HEK293 (cell line): ENCODE results near the gene ZBTB26.

Experiments used
- ELK4 ChIP-seq: IDR thresholded peaks from 2 replicates; pipeline ENCODE4 v1.6.1; 2011; ENCODE audit warnings: mild to moderate bottlenecking, low read depth, low read length, borderline replicate concordance
- GLIS2 ChIP-seq: fragments of 450-650 bp; formaldehyde crosslinking; IDR thresholded peaks from 2 replicates; pipeline ENCODE4 v1.5.1; 2016; ENCODE audit warnings: missing biosample characterization, missing genetic modification characterization
- SCRT1 ChIP-seq: fragments of 450-650 bp; formaldehyde crosslinking; IDR thresholded peaks from 2 replicates; pipeline ENCODE4 v1.5.1; 2016; ENCODE audit warnings: missing biosample characterization, missing genetic modification characterization, borderline replicate concordance
- SCRT2 ChIP-seq: fragments of 450-650 bp; formaldehyde crosslinking; IDR thresholded peaks from 2 replicates; pipeline ENCODE4 v1.5.1; 2016; ENCODE audit warnings: missing biosample characterization, missing genetic modification characterization
- SETDB1 ChIP-seq: IDR thresholded peaks from one replicate; pipeline ENCODE4 v1.6.1; 2017; ENCODE audit warnings: mild to moderate bottlenecking, low read length, moderate library complexity, mixed read lengths; ENCODE audit not compliant: insufficient read length
- ZBTB21 ChIP-seq: fragments of 450-650 bp; formaldehyde crosslinking; IDR thresholded peaks from 2 replicates; pipeline ENCODE4 v1.5.1; 2017; ENCODE audit warnings: missing biosample characterization, missing genetic modification characterization
- ZNF10 ChIP-seq: fragments of 450-650 bp; formaldehyde crosslinking; IDR thresholded peaks from 2 replicates; pipeline ENCODE4 v1.5.1; 2017; ENCODE audit warnings: missing biosample characterization, missing genetic modification characterization
- ZNF132 ChIP-seq: fragments of 450-650 bp; formaldehyde crosslinking; IDR thresholded peaks from 2 replicates; pipeline ENCODE4 v1.5.1; 2017; ENCODE audit warnings: missing biosample characterization, missing genetic modification characterization, borderline replicate concordance
- ZNF140 ChIP-seq: fragments of 450-650 bp; formaldehyde crosslinking; IDR thresholded peaks from 2 replicates; pipeline ENCODE4 v1.5.1; 2016; ENCODE audit warnings: missing biosample characterization, missing genetic modification characterization
- ZNF16 ChIP-seq: fragments of 450-650 bp; formaldehyde crosslinking; IDR thresholded peaks from 2 replicates; pipeline ENCODE4 v1.5.1; 2016; ENCODE audit warnings: low read depth, missing biosample characterization, missing genetic modification characterization
- ZNF211 ChIP-seq: fragments of 450-650 bp; formaldehyde crosslinking; IDR thresholded peaks from 2 replicates; pipeline ENCODE4 v1.5.1; 2016; ENCODE audit warnings: low read depth, missing biosample characterization, missing genetic modification characterization
- ZNF223 ChIP-seq: fragments of 450-650 bp; formaldehyde crosslinking; IDR thresholded peaks from 2 replicates; pipeline ENCODE4 v1.5.1; 2016; ENCODE audit warnings: missing biosample characterization, missing genetic modification characterization
- ZNF24 ChIP-seq: fragments of 450-650 bp; formaldehyde crosslinking; IDR thresholded peaks from 2 replicates; pipeline ENCODE4 v1.5.1; 2016; ENCODE audit warnings: missing biosample characterization, missing genetic modification characterization
- ZNF274 ChIP-seq, 2 experiments: fragments of 200-500 bp in 1 of 2; fragments of 450-650 bp in 1 of 2; sonication (Bioruptor generic) in 1 of 2; formaldehyde crosslinking in 1 of 2; IDR thresholded peaks; 2 replicates each; pipeline versions ENCODE4 v1.5.1 to v1.6.1; 2014 to 2016; ENCODE audit warnings: borderline replicate concordance in 1 of 2, inconsistent platforms in 1 of 2, low read length in 1 of 2, missing biosample characterization in 1 of 2, missing genetic modification characterization in 1 of 2
- ZNF501 ChIP-seq: fragments of 450-650 bp; formaldehyde crosslinking; IDR thresholded peaks from 2 replicates; pipeline ENCODE4 v1.5.1; 2016; ENCODE audit warnings: missing biosample characterization, missing genetic modification characterization
- ZNF529 ChIP-seq: fragments of 450-650 bp; formaldehyde crosslinking; IDR thresholded peaks from 2 replicates; pipeline ENCODE4 v1.5.1; 2017; ENCODE audit warnings: missing genetic modification characterization, missing biosample characterization; ENCODE audit not compliant: insufficient replicate concordance
- ZNF530 ChIP-seq: fragments of 450-650 bp; formaldehyde crosslinking; IDR thresholded peaks from 2 replicates; pipeline ENCODE4 v1.5.1; 2016; ENCODE audit warnings: low read depth, missing biosample characterization, missing genetic modification characterization
- ZNF549 ChIP-seq: fragments of 450-650 bp; IDR thresholded peaks from 2 replicates; pipeline ENCODE4 v1.5.1; 2018; ENCODE audit warnings: missing biosample characterization, missing genetic modification characterization, mild to moderate bottlenecking, inconsistent platforms, moderate library complexity
- ZNF596 ChIP-seq: fragments of 450-650 bp; IDR thresholded peaks from 2 replicates; pipeline ENCODE4 v1.5.0; 2018; ENCODE audit warnings: missing biosample characterization, mild to moderate bottlenecking, missing genetic modification characterization, moderate library complexity
- ZNF610 ChIP-seq: fragments of 450-650 bp; formaldehyde crosslinking; IDR thresholded peaks from 2 replicates; pipeline ENCODE4 v1.5.1; 2016; ENCODE audit warnings: missing biosample characterization, missing genetic modification characterization, borderline replicate concordance
- ZNF660 ChIP-seq: fragments of 450-650 bp; IDR thresholded peaks from 2 replicates; pipeline ENCODE4 v1.5.1; 2018; ENCODE audit warnings: missing biosample characterization, mild to moderate bottlenecking, missing genetic modification characterization
- ZNF664 ChIP-seq: fragments of 450-650 bp; formaldehyde crosslinking; IDR thresholded peaks from 2 replicates; pipeline ENCODE4 v1.5.1; 2016; ENCODE audit warnings: missing biosample characterization, missing genetic modification characterization
- ZNF692 ChIP-seq: fragments of 450-650 bp; formaldehyde crosslinking; IDR thresholded peaks from 2 replicates; pipeline ENCODE4 v1.5.1; 2016; ENCODE audit warnings: missing biosample characterization, missing genetic modification characterization
- TF ChIP-seq, protein P1 (sequence below): fragments of 450-650 bp; formaldehyde crosslinking; IDR thresholded peaks from 2 replicates; pipeline ENCODE4 v1.5.0; 2017; ENCODE audit warnings: missing biosample characterization, missing genetic modification characterization, borderline replicate concordance
- TF ChIP-seq, protein P2 (sequence below): fragments of 450-650 bp; formaldehyde crosslinking; IDR thresholded peaks from 2 replicates; pipeline ENCODE4 v1.5.1; 2016; ENCODE audit warnings: missing biosample characterization, missing genetic modification characterization
- TF ChIP-seq, protein P3 (sequence below): fragments of 450-650 bp; formaldehyde crosslinking; IDR thresholded peaks from 2 replicates; pipeline ENCODE4 v1.5.1; 2017; ENCODE audit warnings: missing biosample characterization, mild to moderate bottlenecking, missing genetic modification characterization, moderate library complexity
- TF ChIP-seq, protein P4 (sequence below): fragments of 450-650 bp; formaldehyde crosslinking; IDR thresholded peaks from 2 replicates; pipeline ENCODE4 v1.5.1; 2016; ENCODE audit warnings: missing biosample characterization, missing genetic modification characterization
- TF ChIP-seq, protein P5 (sequence below): fragments of 450-650 bp; formaldehyde crosslinking; IDR thresholded peaks from 2 replicates; pipeline ENCODE4 v1.5.1; 2017; ENCODE audit warnings: missing biosample characterization, missing genetic modification characterization

ZBTB26 gene

GRCh38 chr9:122940454-122940748, 9.1 kb upstream of the ZBTB26 start (continued):
- TF ChIP-seq ZNF211 (tag by site-specific recombination) (no peak), ZNF610 (tag by site-specific recombination) (no peak), GLIS2 (tag by site-specific recombination) (no peak), ZNF274 (IDR thresholded peaks at IDR 0.05; ENCODE audit: low read length) (no peak), ZNF274 (tag by site-specific recombination; IDR thresholded peaks at IDR 0.05; ENCODE audit: borderline replicate concordance) (no peak), ZNF10 (tag by site-specific recombination) (no peak), ZNF501 (tag by site-specific recombination) (no peak), ZNF140 (tag by site-specific recombination) (no peak), ZNF16 (tag by site-specific recombination) (no peak), ZNF692 (tag by site-specific recombination) (no peak), ZNF660 (no peak), ZNF132 (tag by site-specific recombination) (no peak), SCRT1 (tag by site-specific recombination) (peak; percentile 99), ZNF223 (tag by site-specific recombination) (no peak), SETDB1 (peak; percentile 62), ZNF529 (tag by site-specific recombination) (no peak), ELK4 (no peak), ZNF664 (no peak), ZNF24 (tag by site-specific recombination) (no peak), ZNF530 (tag by site-specific recombination) (no peak), ZBTB21 (tag by site-specific recombination) (no peak), ZNF549 (tag by site-specific recombination) (no peak), ZNF596 (tag by site-specific recombination) (no peak), SCRT2 (tag by site-specific recombination) (peak; percentile 99)
- TF ChIP-seq, protein P1, sequence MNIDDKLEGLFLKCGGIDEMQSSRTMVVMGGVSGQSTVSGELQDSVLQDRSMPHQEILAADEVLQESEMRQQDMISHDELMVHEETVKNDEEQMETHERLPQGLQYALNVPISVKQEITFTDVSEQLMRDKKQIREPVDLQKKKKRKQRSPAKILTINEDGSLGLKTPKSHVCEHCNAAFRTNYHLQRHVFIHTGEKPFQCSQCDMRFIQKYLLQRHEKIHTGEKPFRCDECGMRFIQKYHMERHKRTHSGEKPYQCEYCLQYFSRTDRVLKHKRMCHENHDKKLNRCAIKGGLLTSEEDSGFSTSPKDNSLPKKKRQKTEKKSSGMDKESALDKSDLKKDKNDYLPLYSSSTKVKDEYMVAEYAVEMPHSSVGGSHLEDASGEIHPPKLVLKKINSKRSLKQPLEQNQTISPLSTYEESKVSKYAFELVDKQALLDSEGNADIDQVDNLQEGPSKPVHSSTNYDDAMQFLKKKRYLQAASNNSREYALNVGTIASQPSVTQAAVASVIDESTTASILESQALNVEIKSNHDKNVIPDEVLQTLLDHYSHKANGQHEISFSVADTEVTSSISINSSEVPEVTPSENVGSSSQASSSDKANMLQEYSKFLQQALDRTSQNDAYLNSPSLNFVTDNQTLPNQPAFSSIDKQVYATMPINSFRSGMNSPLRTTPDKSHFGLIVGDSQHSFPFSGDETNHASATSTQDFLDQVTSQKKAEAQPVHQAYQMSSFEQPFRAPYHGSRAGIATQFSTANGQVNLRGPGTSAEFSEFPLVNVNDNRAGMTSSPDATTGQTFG (tag by site-specific recombination), result no peak
- TF ChIP-seq, protein P2, sequence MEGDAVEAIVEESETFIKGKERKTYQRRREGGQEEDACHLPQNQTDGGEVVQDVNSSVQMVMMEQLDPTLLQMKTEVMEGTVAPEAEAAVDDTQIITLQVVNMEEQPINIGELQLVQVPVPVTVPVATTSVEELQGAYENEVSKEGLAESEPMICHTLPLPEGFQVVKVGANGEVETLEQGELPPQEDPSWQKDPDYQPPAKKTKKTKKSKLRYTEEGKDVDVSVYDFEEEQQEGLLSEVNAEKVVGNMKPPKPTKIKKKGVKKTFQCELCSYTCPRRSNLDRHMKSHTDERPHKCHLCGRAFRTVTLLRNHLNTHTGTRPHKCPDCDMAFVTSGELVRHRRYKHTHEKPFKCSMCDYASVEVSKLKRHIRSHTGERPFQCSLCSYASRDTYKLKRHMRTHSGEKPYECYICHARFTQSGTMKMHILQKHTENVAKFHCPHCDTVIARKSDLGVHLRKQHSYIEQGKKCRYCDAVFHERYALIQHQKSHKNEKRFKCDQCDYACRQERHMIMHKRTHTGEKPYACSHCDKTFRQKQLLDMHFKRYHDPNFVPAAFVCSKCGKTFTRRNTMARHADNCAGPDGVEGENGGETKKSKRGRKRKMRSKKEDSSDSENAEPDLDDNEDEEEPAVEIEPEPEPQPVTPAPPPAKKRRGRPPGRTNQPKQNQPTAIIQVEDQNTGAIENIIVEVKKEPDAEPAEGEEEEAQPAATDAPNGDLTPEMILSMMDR (tag by site-specific recombination), result no peak
- TF ChIP-seq, protein P3, sequence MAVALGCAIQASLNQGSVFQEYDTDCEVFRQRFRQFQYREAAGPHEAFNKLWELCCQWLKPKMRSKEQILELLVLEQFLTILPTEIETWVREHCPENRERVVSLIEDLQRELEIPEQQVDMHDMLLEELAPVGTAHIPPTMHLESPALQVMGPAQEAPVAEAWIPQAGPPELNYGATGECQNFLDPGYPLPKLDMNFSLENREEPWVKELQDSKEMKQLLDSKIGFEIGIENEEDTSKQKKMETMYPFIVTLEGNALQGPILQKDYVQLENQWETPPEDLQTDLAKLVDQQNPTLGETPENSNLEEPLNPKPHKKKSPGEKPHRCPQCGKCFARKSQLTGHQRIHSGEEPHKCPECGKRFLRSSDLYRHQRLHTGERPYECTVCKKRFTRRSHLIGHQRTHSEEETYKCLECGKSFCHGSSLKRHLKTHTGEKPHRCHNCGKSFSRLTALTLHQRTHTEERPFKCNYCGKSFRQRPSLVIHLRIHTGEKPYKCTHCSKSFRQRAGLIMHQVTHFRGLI (tag by site-specific recombination), result no peak
- TF ChIP-seq, protein P4, sequence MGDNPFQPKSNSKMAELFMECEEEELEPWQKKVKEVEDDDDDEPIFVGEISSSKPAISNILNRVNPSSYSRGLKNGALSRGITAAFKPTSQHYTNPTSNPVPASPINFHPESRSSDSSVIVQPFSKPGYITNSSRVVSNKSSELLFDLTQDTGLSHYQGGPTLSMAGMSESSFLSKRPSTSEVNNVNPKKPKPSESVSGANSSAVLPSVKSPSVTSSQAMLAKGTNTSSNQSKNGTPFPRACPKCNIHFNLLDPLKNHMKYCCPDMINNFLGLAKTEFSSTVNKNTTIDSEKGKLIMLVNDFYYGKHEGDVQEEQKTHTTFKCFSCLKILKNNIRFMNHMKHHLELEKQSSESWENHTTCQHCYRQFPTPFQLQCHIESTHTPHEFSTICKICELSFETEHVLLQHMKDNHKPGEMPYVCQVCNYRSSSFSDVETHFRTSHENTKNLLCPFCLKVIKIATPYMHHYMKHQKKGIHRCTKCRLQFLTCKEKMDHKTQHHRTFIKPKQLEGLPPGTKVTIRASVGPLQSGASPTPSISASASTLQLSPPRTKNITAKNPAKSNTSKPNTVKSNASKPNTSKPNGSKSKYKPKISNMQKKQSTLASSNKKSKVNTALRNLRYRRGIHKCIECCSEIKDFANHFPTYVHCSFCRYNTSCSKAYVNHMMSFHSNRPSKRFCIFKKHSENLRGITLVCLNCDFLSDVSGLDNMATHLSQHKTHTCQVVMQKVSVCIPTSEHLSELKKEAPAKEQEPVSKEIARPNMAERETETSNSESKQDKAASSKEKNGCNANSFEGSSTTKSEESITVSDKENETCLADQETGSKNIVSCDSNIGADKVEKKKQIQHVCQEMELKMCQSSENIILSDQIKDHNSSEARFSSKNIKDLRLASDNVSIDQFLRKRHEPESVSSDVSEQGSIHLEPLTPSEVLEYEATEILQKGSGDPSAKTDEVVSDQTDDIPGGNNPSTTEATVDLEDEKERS (tag by site-specific recombination), result 0 out of 2 replicates have a peak, but pooled peaks have one; percentile 14
- TF ChIP-seq, protein P5, sequence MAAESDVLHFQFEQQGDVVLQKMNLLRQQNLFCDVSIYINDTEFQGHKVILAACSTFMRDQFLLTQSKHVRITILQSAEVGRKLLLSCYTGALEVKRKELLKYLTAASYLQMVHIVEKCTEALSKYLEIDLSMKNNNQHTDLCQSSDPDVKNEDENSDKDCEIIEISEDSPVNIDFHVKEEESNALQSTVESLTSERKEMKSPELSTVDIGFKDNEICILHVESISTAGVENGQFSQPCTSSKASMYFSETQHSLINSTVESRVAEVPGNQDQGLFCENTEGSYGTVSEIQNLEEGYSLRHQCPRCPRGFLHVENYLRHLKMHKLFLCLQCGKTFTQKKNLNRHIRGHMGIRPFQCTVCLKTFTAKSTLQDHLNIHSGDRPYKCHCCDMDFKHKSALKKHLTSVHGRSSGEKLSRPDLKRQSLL, result no peak
